Brain microvascular endothelial cell (primary cell): ENCODE data around the gene TMPRSS4.

Experiments
- DNase-seq: peaks from one replicate; pipeline ENCODE4 v3.0.0-alpha.2; 2020
- H3K27ac ChIP-seq: fragments of 250-450 bp; sonication (Bioruptor Pico); 2 replicates; pipeline ENCODE4 v1.5.1; 2020; ENCODE audit warnings: mild to moderate bottlenecking, moderate library complexity
- H3K27me3 ChIP-seq: fragments of 250-450 bp; sonication (Bioruptor Pico); replicated peaks from 2 replicates; pipeline ENCODE4 v1.5.1; 2020; ENCODE audit warnings: mild to moderate bottlenecking
- H3K36me3 ChIP-seq: fragments of 250-450 bp; sonication (Bioruptor Pico); replicated peaks from 2 replicates; pipeline ENCODE4 v1.5.1; 2020; ENCODE audit warnings: mild to moderate bottlenecking
- H3K4me3 ChIP-seq: 2 replicates; pipeline ENCODE4 v1.5.1; 2011; ENCODE audit warnings: low read depth, mild to moderate bottlenecking, control low read depth, low read length, moderate library complexity
- in situ Hi-C: cut with HindIII; loops from 2 replicates; pipeline ENCODE4 v1.10.0; 2017; ENCODE audit warnings: low sequenced_read_pairs, low pct_ligation_motif_present
- TF ChIP-seq, protein P1 (sequence below): IDR thresholded peaks from 2 replicates; pipeline ENCODE4 v1.5.1; 2011; ENCODE audit warnings: low read depth, mild to moderate bottlenecking, moderate library complexity, low read length, control low read depth, inconsistent platforms; ENCODE audit errors: missing control alignments

The TMPRSS4 gene

DNA sequence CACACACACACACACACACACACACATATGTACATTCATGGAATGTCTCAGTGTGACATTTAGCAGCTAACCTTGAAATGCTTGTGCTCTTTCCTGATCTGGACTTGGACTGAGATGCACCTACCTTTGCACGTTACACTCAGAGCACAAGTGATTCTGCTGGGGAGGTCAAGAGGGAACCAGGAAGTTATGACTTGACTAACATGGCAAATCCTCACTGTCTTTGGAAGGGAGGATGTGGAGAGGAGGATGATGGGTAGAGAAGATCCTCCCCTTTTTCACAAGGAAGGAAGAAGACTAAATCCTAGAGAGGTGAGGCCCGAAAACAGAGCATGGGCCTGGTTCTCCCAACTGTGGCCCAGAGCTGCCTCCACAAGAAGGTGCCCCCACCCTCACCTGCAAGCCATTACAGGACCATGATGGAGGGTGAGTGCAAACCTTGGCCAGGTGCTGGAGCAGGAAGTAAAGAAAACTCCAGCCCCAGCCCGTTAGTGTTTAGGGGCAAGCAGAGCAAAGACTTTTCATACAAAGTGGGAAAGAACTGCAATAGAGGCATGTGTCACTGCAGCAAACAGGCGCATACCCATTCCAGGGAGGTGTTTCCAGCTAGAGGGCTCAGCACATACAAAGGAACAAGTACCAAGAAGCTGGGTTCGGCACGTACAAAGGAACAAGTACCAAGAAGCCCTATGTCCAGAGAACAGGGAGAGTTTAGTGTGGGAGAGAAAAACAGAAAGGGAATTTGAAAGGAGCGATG, 49.4 kb downstream of the TMPRSS4 start:
- Histone ChIP-seq H3K36me3 (no peaks in the 10 kb centered on the region), H3K4me3 (no peak overlapping the region), H3K27me3 (no peaks in the 10 kb centered on the region), H3K27ac (no peak overlapping the region)
- no peak for DNase-seq
- TF ChIP-seq, protein P1, sequence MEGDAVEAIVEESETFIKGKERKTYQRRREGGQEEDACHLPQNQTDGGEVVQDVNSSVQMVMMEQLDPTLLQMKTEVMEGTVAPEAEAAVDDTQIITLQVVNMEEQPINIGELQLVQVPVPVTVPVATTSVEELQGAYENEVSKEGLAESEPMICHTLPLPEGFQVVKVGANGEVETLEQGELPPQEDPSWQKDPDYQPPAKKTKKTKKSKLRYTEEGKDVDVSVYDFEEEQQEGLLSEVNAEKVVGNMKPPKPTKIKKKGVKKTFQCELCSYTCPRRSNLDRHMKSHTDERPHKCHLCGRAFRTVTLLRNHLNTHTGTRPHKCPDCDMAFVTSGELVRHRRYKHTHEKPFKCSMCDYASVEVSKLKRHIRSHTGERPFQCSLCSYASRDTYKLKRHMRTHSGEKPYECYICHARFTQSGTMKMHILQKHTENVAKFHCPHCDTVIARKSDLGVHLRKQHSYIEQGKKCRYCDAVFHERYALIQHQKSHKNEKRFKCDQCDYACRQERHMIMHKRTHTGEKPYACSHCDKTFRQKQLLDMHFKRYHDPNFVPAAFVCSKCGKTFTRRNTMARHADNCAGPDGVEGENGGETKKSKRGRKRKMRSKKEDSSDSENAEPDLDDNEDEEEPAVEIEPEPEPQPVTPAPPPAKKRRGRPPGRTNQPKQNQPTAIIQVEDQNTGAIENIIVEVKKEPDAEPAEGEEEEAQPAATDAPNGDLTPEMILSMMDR, result no peak
- in situ Hi-C loops, result no loop called here

DNA sequence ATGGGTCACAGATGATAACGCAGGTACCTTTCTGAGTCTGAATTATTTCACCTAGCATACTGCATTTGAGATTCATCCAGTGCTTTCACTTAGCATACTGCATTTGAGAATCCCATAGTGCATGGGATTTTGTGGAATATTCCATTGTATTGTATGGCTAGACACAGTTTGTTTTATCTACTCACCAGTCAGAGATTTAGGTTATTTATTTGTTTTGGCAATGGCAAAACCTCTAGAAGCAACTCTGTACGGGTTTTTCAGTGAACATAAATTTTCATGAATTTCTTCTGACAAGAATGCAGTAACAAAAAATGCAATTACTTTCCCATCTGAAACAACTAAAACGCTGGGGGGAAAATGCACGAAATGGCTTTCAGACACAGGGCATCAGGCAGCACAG, 51.4 kb downstream of the TMPRSS4 start:
- DNase-seq, result no peak
- in situ Hi-C loops, result no loop called here
- TF ChIP-seq, protein P1, result no peak

DNA sequence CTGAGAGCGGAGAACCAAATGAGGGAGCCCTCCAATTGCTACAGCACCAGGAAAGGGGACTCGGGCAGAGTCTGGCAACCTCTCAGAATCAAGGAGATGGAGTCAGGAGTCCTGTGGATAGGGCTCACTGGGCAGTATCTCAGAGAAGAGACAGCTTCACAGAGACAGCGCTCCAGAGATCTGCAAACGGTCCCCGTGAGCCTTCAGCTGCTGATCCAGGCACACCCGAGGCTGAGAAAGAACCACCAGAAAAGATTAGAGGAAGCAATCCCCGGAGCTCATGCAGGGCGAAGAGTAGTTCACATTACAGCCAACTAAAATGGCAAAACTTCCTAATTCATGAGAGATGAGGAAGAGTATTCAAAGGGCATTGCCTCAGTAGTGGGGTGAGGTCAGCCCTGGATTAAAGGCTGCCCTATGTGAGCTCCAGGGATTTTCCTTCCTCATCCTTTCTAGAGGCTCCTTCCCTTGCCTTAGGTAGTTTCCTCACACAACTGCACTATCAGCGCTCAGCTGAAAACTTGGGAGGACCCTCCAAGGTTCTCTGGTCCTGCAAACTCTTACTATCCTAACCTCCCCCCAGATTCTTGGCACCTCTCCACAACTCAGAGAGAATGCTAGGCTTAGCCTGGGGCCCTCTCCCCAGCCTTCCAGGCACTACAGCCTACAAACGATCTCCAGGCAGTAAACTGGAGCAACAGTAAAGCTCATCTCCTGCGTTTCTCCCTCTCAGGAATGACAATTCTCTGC, 52.0 kb downstream of the TMPRSS4 start:
- in situ Hi-C loops, result no loop called here
- no peaks in the 10 kb centered on the region for H3K27me3 ChIP-seq
- no peak overlapping the region for H3K4me3 ChIP-seq
- TF ChIP-seq, protein P1, result no peak
- H3K27ac ChIP-seq, result no peak overlapping the region
- no peaks in the 10 kb centered on the region for H3K36me3 ChIP-seq
- DNase-seq, result no peak

More for the DNA sequence above, 51.4 kb downstream of the TMPRSS4 start:
- Histone ChIP-seq H3K4me3 (no peak overlapping the region), H3K27me3 (no peaks in the 10 kb centered on the region), H3K27ac (no peak overlapping the region), H3K36me3 (no peaks in the 10 kb centered on the region)

DNA sequence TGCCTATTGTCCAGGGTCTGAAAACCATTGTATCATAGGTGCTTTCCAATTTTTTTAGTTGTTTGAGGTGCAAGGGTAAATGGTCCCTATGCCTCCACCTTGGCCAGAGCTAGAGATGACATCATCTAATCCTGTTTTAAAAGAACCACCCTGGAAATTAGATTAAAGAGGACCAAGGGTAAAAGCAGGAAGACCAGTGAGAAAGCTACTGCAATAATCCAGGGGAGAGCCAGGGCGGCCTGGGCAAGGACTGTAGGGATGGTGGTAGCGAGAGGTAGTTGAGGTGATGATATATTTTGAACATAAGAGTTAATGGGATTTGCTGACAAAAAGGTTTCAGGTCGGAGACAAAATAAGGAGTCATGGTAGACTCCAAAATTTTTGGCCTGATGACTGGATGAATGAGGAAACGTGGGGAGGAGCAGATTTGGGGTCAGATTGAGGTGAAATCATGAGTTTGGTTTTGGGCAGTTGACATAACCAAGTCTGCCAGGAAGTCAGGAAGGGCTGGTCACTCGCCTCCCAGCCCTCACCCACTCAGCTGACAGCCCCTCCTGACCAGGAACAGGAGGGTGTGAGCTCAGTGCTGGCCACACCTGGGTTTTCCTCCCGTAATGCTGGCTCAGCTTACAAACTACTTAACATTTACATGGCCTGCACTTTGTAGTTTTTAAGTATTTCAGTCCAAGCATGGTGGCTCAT, 52.7 kb downstream of the TMPRSS4 start:
- DNase-seq, result no peak
- H3K27ac ChIP-seq, result no peak overlapping the region
- TF ChIP-seq, protein P1, result no peak
- H3K36me3 ChIP-seq, result no peaks in the 10 kb centered on the region
- H3K27me3 ChIP-seq, result no peaks in the 10 kb centered on the region
- H3K4me3 ChIP-seq, result no peak overlapping the region
- in situ Hi-C loops, result no loop called here

DNA sequence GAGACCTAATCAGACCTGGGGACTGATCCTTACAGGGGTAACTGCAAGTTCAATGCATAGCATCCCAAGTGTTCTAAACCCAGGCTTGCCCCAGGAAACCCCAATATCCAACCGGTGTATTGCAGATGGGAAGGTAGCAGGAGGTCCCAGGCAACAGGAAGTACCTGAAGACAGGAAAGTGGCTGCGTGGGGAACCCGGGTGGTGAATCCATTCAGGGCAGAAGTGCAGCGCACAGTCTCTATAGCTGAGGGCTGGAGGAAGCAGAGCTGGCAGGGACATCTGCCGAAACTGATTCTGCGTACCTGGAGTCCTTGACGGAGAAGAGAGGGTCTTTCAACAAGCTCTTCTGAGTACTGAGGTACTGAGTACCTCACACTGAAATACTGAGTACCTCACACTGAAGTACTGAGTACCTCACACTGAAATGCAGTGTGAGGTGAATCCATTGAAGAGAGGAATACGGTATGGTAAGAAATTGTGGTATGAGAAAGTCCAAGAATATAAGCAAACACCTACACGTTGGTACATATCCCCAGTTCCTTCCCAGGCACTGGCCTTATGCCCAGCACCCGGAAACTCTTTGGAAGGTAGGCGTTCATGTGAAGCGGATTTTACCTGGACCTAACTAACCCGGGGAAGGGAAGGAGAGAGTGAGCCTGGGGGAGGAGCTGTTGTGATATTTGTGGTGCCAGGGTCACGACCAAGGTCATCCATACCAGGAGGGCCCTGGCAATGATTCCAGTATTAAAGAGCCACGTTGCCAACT, 55.7 kb downstream of the TMPRSS4 start:
- H3K4me3 ChIP-seq, result no peak overlapping the region
- H3K36me3 ChIP-seq, result no peaks in the 10 kb centered on the region
- no peaks in the 10 kb centered on the region for H3K27me3 ChIP-seq
- in situ Hi-C loops, result no loop called here
- TF ChIP-seq, protein P1, result no peak
- no peak for DNase-seq
- H3K27ac ChIP-seq, result no peak overlapping the region
